ENCODE measurements around the gene CEL. TPM values are rescaled to one million over a fixed set of nuclear protein-coding genes. Genes with fewer than 3 reads are reported as not detected.

The CEL gene
- total and polyA plus RNA-seq, 10 of the 15 experiments (the other 5 are each of a cell fraction or from before 2014, with no cell fraction given), result 0.05 to 4.1 (median 0.29) TPM; not detected in 2

DNA sequence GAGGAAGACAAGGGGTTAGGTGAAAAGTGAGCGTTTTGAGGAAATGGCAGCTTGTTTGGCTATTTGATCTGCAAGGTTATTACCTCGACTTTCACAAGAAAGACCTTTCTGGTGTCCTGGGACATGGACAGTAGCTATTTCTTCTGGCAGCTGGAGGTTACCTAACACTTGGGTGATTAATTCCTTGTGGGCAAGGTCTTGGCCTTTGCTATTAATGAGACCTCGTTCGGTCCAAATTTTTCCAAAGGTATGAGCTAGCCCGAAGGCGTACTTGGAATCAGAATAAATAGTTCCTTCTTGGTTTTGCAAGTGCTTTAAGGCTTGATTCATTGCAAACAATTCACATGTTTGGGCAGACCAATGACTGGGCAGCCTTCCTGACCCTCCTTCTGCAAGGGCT is 26.1 kb upstream of the CEL start (continued):
- TF ChIP-seq, protein P1, sequence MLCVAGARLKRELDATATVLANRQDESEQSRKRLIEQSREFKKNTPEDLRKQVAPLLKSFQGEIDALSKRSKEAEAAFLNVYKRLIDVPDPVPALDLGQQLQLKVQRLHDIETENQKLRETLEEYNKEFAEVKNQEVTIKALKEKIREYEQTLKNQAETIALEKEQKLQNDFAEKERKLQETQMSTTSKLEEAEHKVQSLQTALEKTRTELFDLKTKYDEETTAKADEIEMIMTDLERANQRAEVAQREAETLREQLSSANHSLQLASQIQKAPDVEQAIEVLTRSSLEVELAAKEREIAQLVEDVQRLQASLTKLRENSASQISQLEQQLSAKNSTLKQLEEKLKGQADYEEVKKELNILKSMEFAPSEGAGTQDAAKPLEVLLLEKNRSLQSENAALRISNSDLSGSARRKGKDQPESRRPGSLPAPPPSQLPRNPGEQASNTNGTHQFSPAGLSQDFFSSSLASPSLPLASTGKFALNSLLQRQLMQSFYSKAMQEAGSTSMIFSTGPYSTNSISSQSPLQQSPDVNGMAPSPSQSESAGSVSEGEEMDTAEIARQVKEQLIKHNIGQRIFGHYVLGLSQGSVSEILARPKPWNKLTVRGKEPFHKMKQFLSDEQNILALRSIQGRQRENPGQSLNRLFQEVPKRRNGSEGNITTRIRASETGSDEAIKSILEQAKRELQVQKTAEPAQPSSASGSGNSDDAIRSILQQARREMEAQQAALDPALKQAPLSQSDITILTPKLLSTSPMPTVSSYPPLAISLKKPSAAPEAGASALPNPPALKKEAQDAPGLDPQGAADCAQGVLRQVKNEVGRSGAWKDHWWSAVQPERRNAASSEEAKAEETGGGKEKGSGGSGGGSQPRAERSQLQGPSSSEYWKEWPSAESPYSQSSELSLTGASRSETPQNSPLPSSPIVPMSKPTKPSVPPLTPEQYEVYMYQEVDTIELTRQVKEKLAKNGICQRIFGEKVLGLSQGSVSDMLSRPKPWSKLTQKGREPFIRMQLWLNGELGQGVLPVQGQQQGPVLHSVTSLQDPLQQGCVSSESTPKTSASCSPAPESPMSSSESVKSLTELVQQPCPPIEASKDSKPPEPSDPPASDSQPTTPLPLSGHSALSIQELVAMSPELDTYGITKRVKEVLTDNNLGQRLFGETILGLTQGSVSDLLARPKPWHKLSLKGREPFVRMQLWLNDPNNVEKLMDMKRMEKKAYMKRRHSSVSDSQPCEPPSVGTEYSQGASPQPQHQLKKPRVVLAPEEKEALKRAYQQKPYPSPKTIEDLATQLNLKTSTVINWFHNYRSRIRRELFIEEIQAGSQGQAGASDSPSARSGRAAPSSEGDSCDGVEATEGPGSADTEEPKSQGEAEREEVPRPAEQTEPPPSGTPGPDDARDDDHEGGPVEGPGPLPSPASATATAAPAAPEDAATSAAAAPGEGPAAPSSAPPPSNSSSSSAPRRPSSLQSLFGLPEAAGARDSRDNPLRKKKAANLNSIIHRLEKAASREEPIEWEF (IDR thresholded peaks at IDR 0.05; ENCODE audit: insufficient replicate concordance, low read depth, low read length), result no peak
- TF ChIP-seq NRF1 (conservative IDR thresholded peaks at IDR 0.05; ENCODE audit: low read depth, low read length) (no peak), IRF4 (IDR thresholded peaks at IDR 0.05; ENCODE audit: low read depth, low read length) (no peak), TCF3 (IDR thresholded peaks at IDR 0.05; ENCODE audit: borderline replicate concordance, insufficient read depth, low read depth, low read length) (no peak)
- TF ChIP-seq, protein P2, sequence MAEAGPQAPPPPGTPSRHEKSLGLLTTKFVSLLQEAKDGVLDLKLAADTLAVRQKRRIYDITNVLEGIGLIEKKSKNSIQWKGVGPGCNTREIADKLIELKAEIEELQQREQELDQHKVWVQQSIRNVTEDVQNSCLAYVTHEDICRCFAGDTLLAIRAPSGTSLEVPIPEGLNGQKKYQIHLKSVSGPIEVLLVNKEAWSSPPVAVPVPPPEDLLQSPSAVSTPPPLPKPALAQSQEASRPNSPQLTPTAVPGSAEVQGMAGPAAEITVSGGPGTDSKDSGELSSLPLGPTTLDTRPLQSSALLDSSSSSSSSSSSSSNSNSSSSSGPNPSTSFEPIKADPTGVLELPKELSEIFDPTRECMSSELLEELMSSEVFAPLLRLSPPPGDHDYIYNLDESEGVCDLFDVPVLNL (IDR thresholded peaks at IDR 0.05; ENCODE audit: low read depth, low read length), result no peak
